HG02973 (cell line): ENCODE results near the gene DENND2A.

Experiments used
- ATAC-seq: cut with Tn5 transposase; IDR thresholded peaks from one replicate; pipeline ENCODE4 v1.9.1; 2021; ENCODE audit warnings: moderate library complexity; ENCODE audit not compliant: unreplicated experiment

The DENND2A gene

GRCh38 chr7:140475747-140476333, 164.8 kb downstream of the DENND2A start:
- ATAC-seq: no peak
